Cerebellar cortex (tissue), 1 donor: ENCODE data around the gene RFPL3.
"Not testable (repeated sequence)": the region's sequence is repeated elsewhere in the genome, so short reads cannot be mapped to it uniquely, and the experiment has no call there.

Source experiments
- DNase-seq: peaks from one replicate; pipeline ENCODE4 v3.0.0-alpha.2; 2015; ENCODE audit warnings: low spot score

Gene RFPL3

GRCh38 chr22:32357567-32357966, at the start of gene RFPL3:
Gene RFPL3, plus strand, starts transcription at chr22:32357867. Its CDS starts 205 bp downstream, at chr22:32358072.
- DNase-seq: not testable (repeated sequence)

GRCh38 chr22:32308191-32308590, 49.5 kb upstream of the RFPL3 start:
- no peak for DNase-seq

- no peak for DNase-seq
These were observed 48.7 kb upstream of the RFPL3 start for GRCh38 chr22:32308934-32309333.

DNA sequence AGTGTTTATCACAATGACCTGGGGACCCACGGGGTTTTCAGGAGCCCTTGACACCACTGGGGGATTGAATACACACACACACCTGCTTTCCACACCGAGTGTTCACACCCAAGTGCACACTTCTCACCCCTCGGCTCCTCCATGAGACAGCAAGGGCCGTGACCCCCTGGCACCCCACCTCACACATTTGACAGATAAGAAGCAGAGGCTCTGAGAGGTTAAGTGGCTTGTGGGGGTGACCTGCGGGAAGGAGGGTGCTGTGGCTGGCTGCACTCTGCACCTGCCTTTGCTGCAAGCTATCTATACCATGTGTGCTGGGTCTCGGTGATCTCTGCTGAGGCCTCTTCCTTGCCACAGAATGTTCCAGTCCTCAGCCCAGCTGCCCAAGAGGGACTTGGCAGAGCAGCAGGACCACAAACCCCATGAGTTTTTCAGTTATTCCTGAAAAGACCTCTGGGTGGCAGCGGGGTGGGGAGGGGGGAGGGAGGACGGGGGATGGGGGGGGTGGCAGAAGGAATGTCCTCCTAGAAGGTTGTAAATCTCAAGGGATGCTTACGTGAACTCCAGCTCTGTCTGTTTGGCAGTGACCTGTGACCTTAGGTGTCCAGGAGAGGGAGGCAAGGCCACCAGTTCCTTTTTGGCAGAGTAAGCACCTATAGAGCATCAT, 47.9 kb upstream of the RFPL3 start:
- DNase-seq: no peak

GRCh38 chr22:32310777-32311176, 46.9 kb upstream of the RFPL3 start:
- no peak for DNase-seq

GRCh38 chr22:32311551-32312071, 46.1 kb upstream of the RFPL3 start:
- no peak for DNase-seq

DNA sequence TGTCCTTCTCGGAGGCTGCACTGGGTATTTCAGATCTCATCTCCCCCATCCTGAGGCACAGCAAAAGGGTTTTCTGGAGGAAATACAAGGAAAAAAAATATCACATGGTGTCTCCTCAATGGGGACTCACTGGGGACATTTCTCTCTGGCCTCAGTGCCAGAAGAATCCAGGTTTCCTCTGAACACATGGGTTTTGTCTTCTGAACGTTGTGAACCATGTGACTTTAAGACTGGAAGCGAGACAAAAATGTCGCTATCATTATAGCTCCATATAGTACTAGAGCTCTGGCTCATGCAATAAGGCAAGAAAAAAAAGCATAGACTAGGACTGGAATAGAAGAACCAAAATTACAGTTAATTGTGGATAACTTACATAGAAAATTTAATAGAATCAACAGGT, 44.9 kb upstream of the RFPL3 start:
- no peak for DNase-seq

DNA sequence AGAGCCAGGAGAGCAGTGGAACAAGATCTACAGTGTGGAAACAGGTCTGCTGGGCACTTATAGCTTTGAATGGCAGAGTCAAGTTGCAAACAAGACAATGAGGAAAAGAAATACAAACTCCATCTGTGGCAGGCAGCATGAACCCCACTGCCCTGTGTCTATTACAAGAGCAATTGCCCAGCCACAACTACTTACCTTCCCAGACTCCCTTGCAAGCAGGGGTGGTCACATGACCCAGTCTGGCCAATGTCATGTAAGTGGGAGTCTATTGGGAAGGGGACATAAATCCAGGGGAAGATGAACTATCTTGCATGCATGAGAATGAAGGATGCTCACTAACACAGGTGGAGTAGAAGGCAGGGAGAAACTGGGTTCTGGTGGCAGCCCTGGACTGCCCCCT, 44.1 kb upstream of the RFPL3 start:
- DNase-seq: no peak

- no peak for DNase-seq
These were observed 40.1 kb upstream of the RFPL3 start for GRCh38 chr22:32317524-32317923.

GRCh38 chr22:32318361-32318760, 39.3 kb upstream of the RFPL3 start:
- no peak for DNase-seq

- no peak for DNase-seq
These were observed 37.7 kb upstream of the RFPL3 start for GRCh38 chr22:32319861-32320406.

- no peak for DNase-seq
These were observed 34.7 kb upstream of the RFPL3 start for GRCh38 chr22:32322986-32323385.

GRCh38 chr22:32323513-32324164, 34.0 kb upstream of the RFPL3 start:
- DNase-seq: no peak

GRCh38 chr22:32324505-32325415, 32.9 kb upstream of the RFPL3 start:
- DNase-seq: no peak

- DNase-seq: no peak
These were observed 32.3 kb upstream of the RFPL3 start for GRCh38 chr22:32325416-32325801.

DNA sequence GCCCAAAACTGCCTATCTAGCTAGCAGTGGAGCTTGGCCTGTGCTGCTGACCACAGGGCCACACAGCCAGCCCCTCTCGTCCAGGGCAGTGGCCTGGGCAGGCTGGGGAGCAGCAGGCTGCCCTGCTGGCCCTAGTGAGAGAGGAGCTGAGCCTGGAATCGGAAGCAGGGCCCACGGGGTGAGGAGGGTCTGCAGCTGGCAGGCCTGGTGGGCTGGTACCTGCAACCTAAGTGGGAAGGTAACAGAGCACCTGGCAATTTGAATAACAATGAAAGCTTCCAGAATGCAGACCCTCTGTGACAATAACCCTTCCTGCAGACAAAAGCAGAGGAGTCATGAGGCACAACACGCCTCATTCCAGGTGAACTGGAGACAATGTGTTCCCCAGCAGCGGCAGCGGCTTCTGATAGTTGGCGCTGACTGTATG, 31.8 kb upstream of the RFPL3 start:
- no peak for DNase-seq

- no peak for DNase-seq
These were observed 31.0 kb upstream of the RFPL3 start for GRCh38 chr22:32326647-32327046.

- DNase-seq: no peak
These were observed 30.6 kb upstream of the RFPL3 start for GRCh38 chr22:32327066-32327465.

- no peak for DNase-seq
These were observed 30.0 kb upstream of the RFPL3 start for GRCh38 chr22:32327596-32328171.

GRCh38 chr22:32328306-32329201, 29.1 kb upstream of the RFPL3 start:
- DNase-seq: no peak

DNA sequence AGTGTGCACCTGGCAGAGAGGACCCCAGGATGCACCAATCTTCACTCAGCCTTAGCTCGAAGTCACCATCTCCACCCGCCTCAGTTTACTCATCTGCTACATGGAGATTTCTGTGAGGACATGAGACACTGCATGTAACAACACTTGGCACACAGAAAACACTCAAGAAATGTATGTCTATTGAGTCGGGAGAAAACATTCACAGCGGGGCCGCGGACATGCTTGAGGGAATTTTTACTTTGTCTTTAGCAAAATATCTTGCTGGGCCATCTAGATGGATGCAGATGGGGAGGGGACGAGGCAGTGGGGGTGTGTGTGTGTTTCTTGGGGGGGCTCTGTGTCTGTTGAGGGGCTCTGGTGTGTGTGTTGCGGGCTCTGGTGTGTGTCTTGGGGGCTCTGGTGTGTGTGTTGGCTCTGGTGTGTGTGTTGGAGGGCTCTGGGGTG, 28.4 kb upstream of the RFPL3 start:
- no peak for DNase-seq
